ENCODE data around the gene LNPK. TPM values are rescaled to one million over a fixed set of nuclear protein-coding genes. Genes with fewer than 3 reads are reported as not detected.

The LNPK gene
- total RNA-seq, 1 donor from 2014 or later, result 36.1 TPM

DNA sequence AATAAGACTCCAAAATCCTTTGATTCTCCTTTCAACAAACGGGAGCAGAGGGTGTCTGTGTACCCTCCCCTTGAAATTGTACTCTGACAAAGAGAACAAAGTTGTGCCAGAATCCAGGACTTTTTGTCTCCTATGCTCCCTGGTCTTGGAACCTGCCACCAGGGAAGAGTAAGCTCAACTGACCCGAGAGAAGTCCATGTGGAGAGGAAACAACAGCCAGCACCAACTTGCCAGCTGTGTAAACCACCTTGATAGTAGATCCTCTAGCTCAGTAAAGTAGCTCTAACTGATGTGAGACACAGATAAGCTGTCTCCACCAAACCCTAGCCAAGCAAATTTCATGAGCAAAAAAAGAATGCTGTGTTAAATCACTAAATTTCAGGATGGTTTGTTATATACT lies 46.9 kb downstream of the LNPK start:
- Mint-ChIP-seq H3K4me1 (no peaks in the 10 kb centered on the region), H3K9me3 (peaks cover 5% of the 10 kb centered on the region), H3K36me3 (peaks cover 30% of the 10 kb centered on the region), H3K27me3 (ENCODE audit: insufficient read depth, low read depth) (no peaks in the 10 kb centered on the region), H3K27ac (no peak overlapping the region), H3K4me3 (no peak overlapping the region)
- H3K27me3 ChIP-seq, result no peaks in the 10 kb centered on the region
- no peaks in the 10 kb centered on the region for H3K9me3 ChIP-seq (ENCODE audit: low read depth)
- no peaks in the 10 kb centered on the region for H3F3A ChIP-seq (ENCODE audit: low read depth)
- H3K4me3 ChIP-seq, result no peak overlapping the region
- no peak for DNase-seq (ENCODE audit: low spot score)
- H3K79me2 ChIP-seq (ENCODE audit: low read depth), result no peaks in the 10 kb centered on the region
- H2AFZ ChIP-seq (replicated peaks), result no peak overlapping the region
- TF ChIP-seq, protein P1, sequence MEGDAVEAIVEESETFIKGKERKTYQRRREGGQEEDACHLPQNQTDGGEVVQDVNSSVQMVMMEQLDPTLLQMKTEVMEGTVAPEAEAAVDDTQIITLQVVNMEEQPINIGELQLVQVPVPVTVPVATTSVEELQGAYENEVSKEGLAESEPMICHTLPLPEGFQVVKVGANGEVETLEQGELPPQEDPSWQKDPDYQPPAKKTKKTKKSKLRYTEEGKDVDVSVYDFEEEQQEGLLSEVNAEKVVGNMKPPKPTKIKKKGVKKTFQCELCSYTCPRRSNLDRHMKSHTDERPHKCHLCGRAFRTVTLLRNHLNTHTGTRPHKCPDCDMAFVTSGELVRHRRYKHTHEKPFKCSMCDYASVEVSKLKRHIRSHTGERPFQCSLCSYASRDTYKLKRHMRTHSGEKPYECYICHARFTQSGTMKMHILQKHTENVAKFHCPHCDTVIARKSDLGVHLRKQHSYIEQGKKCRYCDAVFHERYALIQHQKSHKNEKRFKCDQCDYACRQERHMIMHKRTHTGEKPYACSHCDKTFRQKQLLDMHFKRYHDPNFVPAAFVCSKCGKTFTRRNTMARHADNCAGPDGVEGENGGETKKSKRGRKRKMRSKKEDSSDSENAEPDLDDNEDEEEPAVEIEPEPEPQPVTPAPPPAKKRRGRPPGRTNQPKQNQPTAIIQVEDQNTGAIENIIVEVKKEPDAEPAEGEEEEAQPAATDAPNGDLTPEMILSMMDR (IDR thresholded peaks at IDR 0.05), result no peak
- TF ChIP-seq EZH2phosphoT487 (IDR thresholded peaks at IDR 0.05) (no peak), EZH2 (IDR thresholded peaks at IDR 0.05) (no peak)
- H3K27ac ChIP-seq, result no peak overlapping the region
- no peaks in the 10 kb centered on the region for H4K20me1 ChIP-seq (ENCODE audit: low read depth)
- H3K4me1 ChIP-seq, result no peaks in the 10 kb centered on the region
- peaks cover 7% of the 10 kb centered on the region for H3K36me3 ChIP-seq
- no peak overlapping the region for H3K9ac ChIP-seq
- H3K4me2 ChIP-seq, result no peak overlapping the region

DNA sequence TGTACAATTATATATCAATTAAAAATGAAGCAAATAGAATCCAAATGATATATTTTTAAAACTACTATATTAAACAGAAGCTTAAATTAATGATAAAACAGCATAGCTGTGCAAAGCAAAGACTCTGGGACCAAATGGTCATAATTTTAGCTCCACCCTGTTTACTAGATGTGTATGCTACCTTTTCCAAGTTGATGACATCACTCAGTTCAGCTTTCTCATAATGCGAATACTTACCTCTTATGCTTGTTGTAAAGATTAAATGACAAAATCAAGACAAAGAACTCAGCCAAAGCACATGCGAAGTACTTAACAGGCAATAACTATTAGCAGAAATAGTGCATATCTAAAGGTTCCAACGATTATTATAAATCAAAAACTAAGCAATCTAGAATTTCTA lies 51.6 kb downstream of the LNPK start:
- Histone ChIP-seq H3K9me3 (ENCODE audit: low read depth) (no peaks in the 10 kb centered on the region), H3F3A (ENCODE audit: low read depth) (no peaks in the 10 kb centered on the region), H3K79me2 (ENCODE audit: low read depth) (no peaks in the 10 kb centered on the region), H3K27me3 (no peaks in the 10 kb centered on the region), H2AFZ (replicated peaks) (no peak overlapping the region), H3K36me3 (peaks cover 7% of the 10 kb centered on the region), H3K27ac (no peak overlapping the region), H3K4me1 (no peaks in the 10 kb centered on the region), H3K4me2 (no peak overlapping the region), H4K20me1 (ENCODE audit: low read depth) (no peaks in the 10 kb centered on the region), H3K9ac (no peak overlapping the region), H3K4me3 (no peak overlapping the region)
- no peak for DNase-seq (ENCODE audit: low spot score)
- TF ChIP-seq, protein P1 (IDR thresholded peaks at IDR 0.05), result no peak
- no peak for TF ChIP-seq EZH2phosphoT487 (IDR thresholded peaks at IDR 0.05)
- no peak for TF ChIP-seq EZH2 (IDR thresholded peaks at IDR 0.05)
- Mint-ChIP-seq H3K36me3 (peaks cover 3% of the 10 kb centered on the region), H3K27ac (no peak overlapping the region), H3K4me3 (no peak overlapping the region), H3K9me3 (no peaks in the 10 kb centered on the region), H3K4me1 (no peaks in the 10 kb centered on the region), H3K27me3 (ENCODE audit: insufficient read depth, low read depth) (no peaks in the 10 kb centered on the region)

DNA sequence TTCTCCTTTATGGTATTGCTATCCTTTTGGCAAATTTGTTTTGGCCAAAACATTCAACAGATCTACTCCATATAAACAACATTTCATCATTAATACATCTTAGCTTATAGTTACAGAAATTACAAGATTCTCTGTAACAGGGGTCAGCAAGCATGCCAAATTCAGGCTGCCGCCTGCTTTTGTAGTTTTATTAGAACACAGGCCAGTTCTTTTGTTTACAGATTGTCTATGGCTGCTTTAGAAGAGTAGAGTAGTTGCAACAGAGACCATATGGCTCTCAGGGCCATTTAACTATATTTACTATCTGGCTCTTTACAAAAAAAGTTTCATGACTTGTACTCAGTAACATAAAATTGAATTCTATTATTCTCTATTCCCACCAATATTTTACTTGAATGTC lies 53.9 kb downstream of the LNPK start:
- H3K27ac Mint-ChIP-seq, result no peak overlapping the region
- DNase-seq (ENCODE audit: low spot score), result no peak
- Histone ChIP-seq H3K27ac (no peak overlapping the region), H3K27me3 (no peaks in the 10 kb centered on the region), H2AFZ (replicated peaks) (no peak overlapping the region), H4K20me1 (ENCODE audit: low read depth) (no peaks in the 10 kb centered on the region), H3F3A (ENCODE audit: low read depth) (no peaks in the 10 kb centered on the region), H3K4me1 (no peaks in the 10 kb centered on the region), H3K79me2 (ENCODE audit: low read depth) (no peaks in the 10 kb centered on the region), H3K4me2 (no peak overlapping the region), H3K9me3 (ENCODE audit: low read depth) (peaks cover under 1% of the 10 kb centered on the region), H3K36me3 (peaks cover 3% of the 10 kb centered on the region), H3K9ac (no peak overlapping the region), H3K4me3 (no peak overlapping the region)
- H3K4me3 Mint-ChIP-seq, result no peak overlapping the region
- TF ChIP-seq EZH2phosphoT487 (IDR thresholded peaks at IDR 0.05) (no peak), EZH2 (IDR thresholded peaks at IDR 0.05) (no peak)
- TF ChIP-seq, protein P1 (IDR thresholded peaks at IDR 0.05), result no peak
- H3K36me3 Mint-ChIP-seq, result peaks cover 9% of the 10 kb centered on the region
- H3K27me3 Mint-ChIP-seq (ENCODE audit: insufficient read depth, low read depth), result no peaks in the 10 kb centered on the region
- no peaks in the 10 kb centered on the region for H3K9me3 Mint-ChIP-seq
- no peaks in the 10 kb centered on the region for H3K4me1 Mint-ChIP-seq
